IMR-90 (cell line): Measurements from ENCODE around the gene MYO1D. TPM values are rescaled to one million over a fixed set of nuclear protein-coding genes. Genes with fewer than 3 reads are reported as not detected.

ENCODE experiments used
- ATAC-seq: fragments of 200-7000 bp; cut with Tn5 transposase; 2 replicates; pipeline ENCODE4 v1.9.1; 2020; ENCODE audit warnings: low read depth, mild to moderate bottlenecking, moderate library complexity
- BruUV-seq: library from RNA; stranded (reverse); fragments of 400-500 nt; replicated peaks from 2 replicates; lab custom pipeline; 2021; lab: Mats Ljungman, UMichigan
- CTCF ChIA-PET: fragments of 300-600 bp; formaldehyde crosslinking; extraction: SDS; loops from one replicate; lab custom pipeline; 2021; ENCODE audit warnings: antibody characterized with exemption; lab: Yijun Ruan, JAX
- POLR2A ChIA-PET: fragments of 300-600 bp; sonication (Branson Sonifier 250); formaldehyde crosslinking; loops from one replicate; lab custom pipeline; 2022; ENCODE audit warnings: antibody characterized with exemption; ENCODE audit not compliant: unreplicated experiment; lab: Charles Lee
- DNase-seq: peaks from one replicate; pipeline ENCODE4 v3.0.0; 2013
- H2AFZ ChIP-seq: replicated peaks from 2 replicates; pipeline ENCODE3; 2013; ENCODE audit warnings: low read length, mild to moderate bottlenecking; ENCODE audit not compliant: poor library complexity
- H2AK5ac ChIP-seq: 2 replicates; pipeline ENCODE4 v1.6.1; 2013; ENCODE audit warnings: low read depth, low read length, inconsistent platforms
- H2AK9ac ChIP-seq: replicated peaks from 2 replicates; pipeline ENCODE3; 2013; ENCODE audit warnings: mild to moderate bottlenecking, low read depth, low read length, moderate library complexity; ENCODE audit not compliant: poor library complexity
- H2BK120ac ChIP-seq: 2 replicates; pipeline ENCODE4 v1.6.1; 2013; ENCODE audit warnings: low read depth, low read length, inconsistent platforms
- H2BK15ac ChIP-seq: 3 replicates; pipeline ENCODE4 v1.6.1; 2013; ENCODE audit warnings: low read depth, low read length, inconsistent platforms
- H2BK20ac ChIP-seq: 2 replicates; pipeline ENCODE4 v1.6.1; 2013; ENCODE audit warnings: low read depth, mild to moderate bottlenecking, inconsistent platforms, low read length, moderate library complexity
- H2BK5ac ChIP-seq: 2 replicates; pipeline ENCODE4 v1.6.1; 2013; ENCODE audit warnings: mild to moderate bottlenecking, low read depth, low read length, inconsistent platforms; ENCODE audit not compliant: poor library complexity, severe bottlenecking
- H3K14ac ChIP-seq: replicated peaks from 2 replicates; pipeline ENCODE4 v1.6.1; 2013; ENCODE audit warnings: low read depth, low read length, inconsistent platforms
- H3K18ac ChIP-seq: 2 replicates; pipeline ENCODE4 v1.6.1; 2013; ENCODE audit warnings: low read depth, low read length, control low read depth
- H3K23ac ChIP-seq: 2 replicates; pipeline ENCODE4 v1.6.1; 2013; ENCODE audit warnings: low read depth, low read length, inconsistent platforms
- H3K27ac ChIP-seq: 2 replicates; pipeline ENCODE4 v1.5.1; 2013; ENCODE audit warnings: mild to moderate bottlenecking, control low read depth, low read length; ENCODE audit not compliant: insufficient read depth
- H3K27me3 ChIP-seq: 2 replicates; pipeline ENCODE4 v1.6.1; 2013; ENCODE audit warnings: low read length; ENCODE audit not compliant: control insufficient read depth, insufficient read depth
- H3K36me3 ChIP-seq: 2 replicates; pipeline ENCODE4 v1.6.1; 2013; ENCODE audit warnings: low read length, mixed read lengths; ENCODE audit not compliant: control insufficient read depth, insufficient read depth
- H3K4ac ChIP-seq: 2 replicates; pipeline ENCODE4 v1.6.1; 2013; ENCODE audit warnings: low read depth, low read length, inconsistent platforms
- H3K4me1 ChIP-seq: 2 replicates; pipeline ENCODE4 v1.6.1; 2013; ENCODE audit warnings: low read length, mixed read lengths; ENCODE audit not compliant: control insufficient read depth, insufficient read depth
- H3K4me2 ChIP-seq: 2 replicates; pipeline ENCODE4 v1.6.1; 2013; ENCODE audit warnings: low read depth, mild to moderate bottlenecking, control low read depth, low read length, moderate library complexity
- H3K4me3 ChIP-seq: 2 replicates; pipeline ENCODE4 v1.5.1; 2013; ENCODE audit warnings: low read depth, mild to moderate bottlenecking, control low read depth, low read length, moderate library complexity; ENCODE audit not compliant: insufficient read depth
- H3K56ac ChIP-seq: 2 replicates; pipeline ENCODE4 v1.6.1; 2013; ENCODE audit warnings: low read length, inconsistent platforms; ENCODE audit not compliant: insufficient read depth; ENCODE audit errors: extremely low read depth
- H3K79me1 ChIP-seq, 2 experiments: 2 replicates each; pipeline ENCODE4 v1.6.1; 2013; ENCODE audit warnings: low read length in 2 of 2, inconsistent platforms in 1 of 2, low read depth in 1 of 2
- H3K9ac ChIP-seq: 2 replicates; pipeline ENCODE4 v1.6.1; 2013; ENCODE audit warnings: low read depth, low read length, control low read depth
- H3K9me1 ChIP-seq: 2 replicates; pipeline ENCODE4 v1.6.1; 2013; ENCODE audit warnings: low read length, inconsistent platforms; ENCODE audit not compliant: insufficient read depth
- H3K9me3 ChIP-seq: 2 replicates; pipeline ENCODE4 v1.6.1; 2013; ENCODE audit warnings: low read length; ENCODE audit not compliant: control insufficient read depth, insufficient read depth
- H4K20me1 ChIP-seq: 2 replicates; pipeline ENCODE4 v1.6.1; 2013; ENCODE audit warnings: low read length, inconsistent platforms; ENCODE audit not compliant: insufficient read depth
- H4K5ac ChIP-seq: 2 replicates; pipeline ENCODE4 v1.6.1; 2013; ENCODE audit warnings: mild to moderate bottlenecking, low read depth, low read length, control low read depth
- H4K8ac ChIP-seq, 2 experiments: 2 replicates each; pipeline ENCODE4 v1.6.1; 2013; ENCODE audit warnings: low read depth in 2 of 2, low read length in 2 of 2, control low read depth in 1 of 2, inconsistent platforms in 1 of 2
- H4K91ac ChIP-seq: 2 replicates; pipeline ENCODE4 v1.6.1; 2013; ENCODE audit warnings: low read depth, low read length, inconsistent platforms; ENCODE audit not compliant: insufficient read depth
- BHLHE40 ChIP-seq: fragments of 150-350 bp; IDR thresholded peaks from 2 replicates; pipeline ENCODE4 v1.6.1; 2016; ENCODE audit warnings: mild to moderate bottlenecking, low read depth, low read length
- CEBPB ChIP-seq: IDR thresholded peaks from 2 replicates; pipeline ENCODE4 v1.6.1; 2012; ENCODE audit warnings: low read depth, low read length, improper control_type of control experiment
- CHD1 ChIP-seq: IDR thresholded peaks from 2 replicates; pipeline ENCODE4 v1.6.1; 2012; ENCODE audit warnings: low read depth, low read length, improper control_type of control experiment
- FOS ChIP-seq: fragments of 150-350 bp; IDR thresholded peaks from 2 replicates; pipeline ENCODE4 v1.6.1; 2016; ENCODE audit warnings: low read depth, low read length
- MAFK ChIP-seq: IDR thresholded peaks from 2 replicates; pipeline ENCODE4 v1.6.1; 2012; ENCODE audit warnings: low read depth, low read length, improper control_type of control experiment
- MAZ ChIP-seq: IDR thresholded peaks from 2 replicates; pipeline ENCODE4 v1.6.1; 2012; ENCODE audit warnings: low read depth, mild to moderate bottlenecking, low read length, improper control_type of control experiment, moderate library complexity, borderline replicate concordance
- MXI1 ChIP-seq: IDR thresholded peaks from 2 replicates; pipeline ENCODE4 v1.6.1; 2012; ENCODE audit warnings: low read depth, mild to moderate bottlenecking, low read length, moderate library complexity, borderline replicate concordance
- NFE2L2 ChIP-seq: fragments of 150-350 bp; IDR thresholded peaks from 2 replicates; pipeline ENCODE4 v1.6.1; 2016; ENCODE audit warnings: low read depth, mild to moderate bottlenecking, low read length
- POLR2A ChIP-seq: IDR thresholded peaks from 2 replicates; pipeline ENCODE4 v1.6.1; 2012; ENCODE audit warnings: mild to moderate bottlenecking, low read depth, low read length
- RAD21 ChIP-seq: IDR thresholded peaks from 2 replicates; pipeline ENCODE4 v1.6.1; 2012; ENCODE audit warnings: low read length, improper control_type of control experiment
- RCOR1 ChIP-seq: IDR thresholded peaks from 2 replicates; pipeline ENCODE4 v1.6.1; 2012; ENCODE audit warnings: mild to moderate bottlenecking, low read length, improper control_type of control experiment; ENCODE audit not compliant: insufficient replicate concordance
- RFX5 ChIP-seq: IDR thresholded peaks from 2 replicates; pipeline ENCODE4 v1.8.0; 2012; ENCODE audit warnings: low read depth, mild to moderate bottlenecking, low read length, moderate library complexity
- SMC3 ChIP-seq: fragments of 150-350 bp; IDR thresholded peaks from 2 replicates; pipeline ENCODE4 v1.6.1; 2016; ENCODE audit warnings: low read depth, mild to moderate bottlenecking, antibody characterized with exemption, low read length, moderate library complexity
- WGBS, 2 experiments: methylation state at CpG; one replicate each; pipeline versions ENCODE4 v1.1.5 to v1.1.7; 2013; ENCODE audit warnings: missing lambda C conversion rate in 2 of 2; ENCODE audit not compliant: insufficient read length in 1 of 2; ENCODE audit errors: extremely low coverage in 2 of 2; 5-methylcytosine and 5-hydroxymethylcytosine counted together
- dilution Hi-C: fragments of 300-500 bp; cut with HindIII; formaldehyde crosslinking; loops from one replicate; pipeline ENCODE4 v1.14.3; 2018; ENCODE audit warnings: low sequenced_read_pairs; ENCODE audit not compliant: unreplicated experiment
- in situ Hi-C: fragments of 300-500 bp; cut with MboI; formaldehyde crosslinking; loops from 3 replicates; pipeline ENCODE4 v1.14.3; 2019; ENCODE audit warnings: low sequenced_read_pairs, inconsistent platforms, mixed read lengths
- intact Hi-C: fragments of 100-400 bp; cut with micrococcal nuclease; formaldehyde crosslinking; loops from 2 replicates; pipeline ENCODE4 v1.10.0; 2022
- polyA plus RNA-seq, 3 experiments: library from polyadenylated mRNA; depleted of rRNA; stranded (reverse); fragments of >200 nt; gene quantifications; 2 replicates each; pipeline ENCODE4 v1.2.3, GENCODE V29; 2012; ENCODE audit warnings: low replicate concordance in 1 of 3
- total RNA-seq: library from RNA; depleted of rRNA; stranded (reverse); fragments of >200 nt; gene quantifications from 2 replicates; pipeline ENCODE4 v1.2.3, GENCODE V29; 2012
- TF ChIP-seq, protein P1 (sequence below): fragments of 150-350 bp; IDR thresholded peaks from 2 replicates; pipeline ENCODE4 v1.6.1; 2016; ENCODE audit warnings: low read depth, mild to moderate bottlenecking, low read length, moderate library complexity, borderline replicate concordance
- TF ChIP-seq, protein P2 (sequence below): conservative IDR thresholded peaks from 2 replicates; pipeline ENCODE4 v1.5.1; 2012; ENCODE audit warnings: mild to moderate bottlenecking, low read depth, low read length, improper control_type of control experiment
- TF ChIP-seq, protein P3 (sequence below): fragments of 150-350 bp; IDR thresholded peaks from 2 replicates; pipeline ENCODE4 v1.6.1; 2017; ENCODE audit warnings: mild to moderate bottlenecking, antibody characterized with exemption, low read length, low read depth

MYO1D gene
- total and polyA plus RNA-seq, 2 of the 4 experiments (the other 2 are of a cell fraction): 0.63 to 0.90 TPM

DNA sequence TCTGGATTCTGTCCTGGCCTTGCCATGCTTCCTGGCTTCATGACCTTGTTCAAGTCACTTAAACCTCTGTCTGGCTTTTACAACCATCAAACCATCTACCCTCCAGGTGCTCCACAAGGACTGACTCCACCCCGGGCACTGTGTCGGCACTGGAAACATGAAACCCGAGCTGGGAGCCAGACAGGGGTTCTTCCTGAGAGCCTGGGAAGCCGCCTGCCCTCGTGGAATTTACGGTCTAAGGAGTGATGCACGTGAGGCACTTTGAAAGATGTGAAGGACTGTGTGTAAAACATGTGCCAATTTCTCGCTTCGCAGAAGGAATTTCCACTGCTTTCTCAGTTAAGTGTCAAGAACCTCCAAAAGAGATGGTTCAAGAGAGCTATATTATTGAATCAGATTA is 378.5 kb downstream of the MYO1D start:
- Histone ChIP-seq H3K4me3 (no peak overlapping the region), H3K18ac (no peak overlapping the region), H3K14ac (no peak overlapping the region), H3K36me3 (no peaks in the 10 kb centered on the region), H4K8ac (no peak overlapping the region), H3K4me2 (no peak overlapping the region), H3K27me3 (peaks cover 3% of the 10 kb centered on the region; the same call in 1 of the 2 replicates), H2AK9ac (no peak overlapping the region), H2AK5ac (no peak overlapping the region; the same call in 1 of the 2 replicates), H3K4ac (no peak overlapping the region), H3K9me1 (peaks cover 5% of the 10 kb centered on the region), H3K9me3 (no peaks in the 10 kb centered on the region), H2BK5ac (no peak overlapping the region), H2BK20ac (no peak overlapping the region; the same call in 1 of the 2 replicates), H2AFZ (peak overlapping the region; percentile 67), H4K5ac (no peak overlapping the region), H4K91ac (no peak overlapping the region), H4K20me1 (no peaks in the 10 kb centered on the region; the same call in 1 of the 2 replicates), H2BK120ac (peak overlapping the region; percentile 80; the same call in 1 of the 2 replicates), H3K79me1 (no peaks in the 10 kb centered on the region), H3K56ac (no peak overlapping the region), H3K4me1 (peaks cover 9% of the 10 kb centered on the region; the same call in 1 of the 2 replicates), H3K27ac (no peak overlapping the region), H3K9ac (no peak overlapping the region), H3K23ac (no peak overlapping the region), H2BK15ac (no peak overlapping the region)
- in situ Hi-C loops: loop anchor here (25.0 kb wide), 1 partner anchor 264 kb away; no protein-coding TSS in a partner anchor
- no peak for ATAC-seq
- TF ChIP-seq, protein P1, sequence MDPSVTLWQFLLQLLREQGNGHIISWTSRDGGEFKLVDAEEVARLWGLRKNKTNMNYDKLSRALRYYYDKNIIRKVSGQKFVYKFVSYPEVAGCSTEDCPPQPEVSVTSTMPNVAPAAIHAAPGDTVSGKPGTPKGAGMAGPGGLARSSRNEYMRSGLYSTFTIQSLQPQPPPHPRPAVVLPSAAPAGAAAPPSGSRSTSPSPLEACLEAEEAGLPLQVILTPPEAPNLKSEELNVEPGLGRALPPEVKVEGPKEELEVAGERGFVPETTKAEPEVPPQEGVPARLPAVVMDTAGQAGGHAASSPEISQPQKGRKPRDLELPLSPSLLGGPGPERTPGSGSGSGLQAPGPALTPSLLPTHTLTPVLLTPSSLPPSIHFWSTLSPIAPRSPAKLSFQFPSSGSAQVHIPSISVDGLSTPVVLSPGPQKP: no peak
- TF ChIP-seq FOS (no peak), SMC3 (no peak), MXI1 (no peak), RFX5 (no peak), CEBPB (no peak), RAD21 (no peak), NFE2L2 (no peak), RCOR1 (no peak), BHLHE40 (no peak), POLR2A (no peak), CHD1 (no peak), MAZ (no peak), MAFK (no peak)
- TF ChIP-seq, protein P2, sequence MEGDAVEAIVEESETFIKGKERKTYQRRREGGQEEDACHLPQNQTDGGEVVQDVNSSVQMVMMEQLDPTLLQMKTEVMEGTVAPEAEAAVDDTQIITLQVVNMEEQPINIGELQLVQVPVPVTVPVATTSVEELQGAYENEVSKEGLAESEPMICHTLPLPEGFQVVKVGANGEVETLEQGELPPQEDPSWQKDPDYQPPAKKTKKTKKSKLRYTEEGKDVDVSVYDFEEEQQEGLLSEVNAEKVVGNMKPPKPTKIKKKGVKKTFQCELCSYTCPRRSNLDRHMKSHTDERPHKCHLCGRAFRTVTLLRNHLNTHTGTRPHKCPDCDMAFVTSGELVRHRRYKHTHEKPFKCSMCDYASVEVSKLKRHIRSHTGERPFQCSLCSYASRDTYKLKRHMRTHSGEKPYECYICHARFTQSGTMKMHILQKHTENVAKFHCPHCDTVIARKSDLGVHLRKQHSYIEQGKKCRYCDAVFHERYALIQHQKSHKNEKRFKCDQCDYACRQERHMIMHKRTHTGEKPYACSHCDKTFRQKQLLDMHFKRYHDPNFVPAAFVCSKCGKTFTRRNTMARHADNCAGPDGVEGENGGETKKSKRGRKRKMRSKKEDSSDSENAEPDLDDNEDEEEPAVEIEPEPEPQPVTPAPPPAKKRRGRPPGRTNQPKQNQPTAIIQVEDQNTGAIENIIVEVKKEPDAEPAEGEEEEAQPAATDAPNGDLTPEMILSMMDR: no peak
- TF ChIP-seq, protein P3, sequence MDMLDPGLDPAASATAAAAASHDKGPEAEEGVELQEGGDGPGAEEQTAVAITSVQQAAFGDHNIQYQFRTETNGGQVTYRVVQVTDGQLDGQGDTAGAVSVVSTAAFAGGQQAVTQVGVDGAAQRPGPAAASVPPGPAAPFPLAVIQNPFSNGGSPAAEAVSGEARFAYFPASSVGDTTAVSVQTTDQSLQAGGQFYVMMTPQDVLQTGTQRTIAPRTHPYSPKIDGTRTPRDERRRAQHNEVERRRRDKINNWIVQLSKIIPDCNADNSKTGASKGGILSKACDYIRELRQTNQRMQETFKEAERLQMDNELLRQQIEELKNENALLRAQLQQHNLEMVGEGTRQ: no peak
- dilution Hi-C loops: no loop called here
- DNase-seq: no peak
- no TSS peak for BruUV-seq
- POLR2A ChIA-PET: no interaction called here
- no CpG with 5 or more reads among the region's 9 CpGs for WGBS, 2 experiments
- CTCF ChIA-PET: no interaction called here
- intact Hi-C loops: no loop called here
